CD8-positive, alpha-beta memory T cell (primary cell): Measurements from ENCODE around the gene GPR32. TPM values are rescaled to one million over a fixed set of nuclear protein-coding genes. Genes with fewer than 3 reads are reported as not detected.

Source experiments
- CTCF ChIA-PET: fragments of 350-600 bp; sonication (Branson Sonifier 250); formaldehyde crosslinking; loops from one replicate; lab custom pipeline; 2021; ENCODE audit warnings: antibody characterized with exemption; lab: Charles Lee
- POLR2A ChIA-PET: fragments of 350-600 bp; sonication (Branson Sonifier 250); formaldehyde crosslinking; loops from one replicate; lab custom pipeline; 2021; ENCODE audit warnings: antibody characterized with exemption; lab: Charles Lee
- DNase-seq, 5 donors: peaks; one replicate each; pipeline versions ENCODE4 v3.0.0 to v3.0.0-alpha.2; 2020 to 2022; ENCODE audit warnings: mixed read lengths in 1 of 5
- H3K27ac ChIP-seq: one replicate; pipeline ENCODE4 v1.7.0; 2013; ENCODE audit warnings: low read depth, mild to moderate bottlenecking, low read length, moderate library complexity
- H3K27me3 ChIP-seq: 2 replicates; pipeline ENCODE4 v1.7.0; 2013; ENCODE audit warnings: low read length, mild to moderate bottlenecking; ENCODE audit not compliant: insufficient read depth, poor library complexity, severe bottlenecking
- H3K36me3 ChIP-seq: 2 replicates; pipeline ENCODE4 v1.7.0; 2013; ENCODE audit warnings: mild to moderate bottlenecking, low read length, moderate library complexity; ENCODE audit not compliant: insufficient read depth
- H3K4me1 ChIP-seq: 2 replicates; pipeline ENCODE4 v1.7.0; 2013; ENCODE audit warnings: mild to moderate bottlenecking, low read length, moderate library complexity; ENCODE audit not compliant: insufficient read depth
- H3K4me3 ChIP-seq: 2 replicates; pipeline ENCODE4 v1.7.0; 2013; ENCODE audit warnings: mild to moderate bottlenecking, low read length
- H3K9me3 ChIP-seq: 2 replicates; pipeline ENCODE4 v1.7.0; 2013; ENCODE audit warnings: mild to moderate bottlenecking, low read length
- H3K27ac Mint-ChIP-seq, 8 donors: one replicate each; pipeline ENCODE4 v1.8.0; 2020 to 2021; ENCODE audit warnings: mixed read lengths in 8 of 8, mild to moderate bottlenecking in 6 of 8, inconsistent platforms in 3 of 8, moderate library complexity in 3 of 8
- H3K27me3 Mint-ChIP-seq, 2 donors: one replicate each; pipeline ENCODE4 v1.8.0; 2020 to 2021; ENCODE audit warnings: mixed read lengths in 2 of 2, mild to moderate bottlenecking in 1 of 2, moderate library complexity in 1 of 2
- H3K36me3 Mint-ChIP-seq, 3 donors: one replicate each; pipeline ENCODE4 v1.8.0; 2020 to 2021; ENCODE audit warnings: mixed read lengths in 3 of 3, inconsistent platforms in 1 of 3, mild to moderate bottlenecking in 1 of 3
- H3K4me1 Mint-ChIP-seq, 3 donors: one replicate each; pipeline ENCODE4 v1.8.0; 2020 to 2021; ENCODE audit warnings: mixed read lengths in 3 of 3, inconsistent platforms in 1 of 3, mild to moderate bottlenecking in 1 of 3
- H3K4me3 Mint-ChIP-seq, 7 donors: one replicate each; pipeline ENCODE4 v1.8.0; 2020 to 2021; ENCODE audit warnings: mixed read lengths in 7 of 7, mild to moderate bottlenecking in 6 of 7, moderate library complexity in 4 of 7, inconsistent platforms in 2 of 7
- H3K9me3 Mint-ChIP-seq, 5 donors: one replicate each; pipeline ENCODE4 v1.8.0; 2020 to 2022; ENCODE audit warnings: mixed read lengths in 5 of 5, mild to moderate bottlenecking in 3 of 5, moderate library complexity in 2 of 5, inconsistent platforms in 1 of 5
- polyA plus RNA-seq: library from polyadenylated mRNA; unstranded; fragments of 300-500 nt; fragmentation: Illumina TruSeq; gene quantifications from one replicate; pipeline ENCODE4 v1.2.3, GENCODE V29; 2021
- total RNA-seq, 2 experiments: library from RNA; stranded (reverse); gene quantifications; one replicate each; pipeline ENCODE4 v1.2.3, GENCODE V29; 2021

The GPR32 gene
- total and polyA plus RNA-seq, 3 experiments from 2014 or later = not detected

- peak overlapping the region in 2 of 8 donors; percentile 36 to 58 for H3K27ac Mint-ChIP-seq
- peaks cover 0 to 13% (median 4%) of the 10 kb centered on the region in 3 donors for H3K4me1 Mint-ChIP-seq
- ChIA-PET POLR2A (no interaction called here), CTCF (interaction anchor here (0.6 kb wide), 1 partner anchor 124 kb away, joined by 3 read pairs; no protein-coding TSS in a partner anchor)
- Histone ChIP-seq H3K4me3 (no peak overlapping the region), H3K4me1 (no peaks in the 10 kb centered on the region), H3K36me3 (no peaks in the 10 kb centered on the region), H3K27me3 (no peaks in the 10 kb centered on the region), H3K9me3 (no peaks in the 10 kb centered on the region), H3K27ac (no peak overlapping the region)
- H3K9me3 Mint-ChIP-seq = no peaks in the 10 kb centered on the region
- no peak for DNase-seq
- H3K36me3 Mint-ChIP-seq = peaks cover 0 to 30% (median 1%) of the 10 kb centered on the region in 3 donors
- no peak overlapping the region for H3K4me3 Mint-ChIP-seq
- H3K27me3 Mint-ChIP-seq = peaks cover 0 to 1% of the 10 kb centered on the region in 2 donors
Observed at GRCh38 chr19:50794876-50795663, 24.8 kb downstream of the GPR32 start.

- ChIA-PET CTCF (interaction anchor here (0.6 kb wide), 1 partner anchor 125 kb away, joined by 3 read pairs; no protein-coding TSS in a partner anchor), POLR2A (no interaction called here)
- no peaks in the 10 kb centered on the region for H3K4me1 ChIP-seq
- H3K4me3 ChIP-seq = no peak overlapping the region
- no peaks in the 10 kb centered on the region for H3K9me3 ChIP-seq
- no peaks in the 10 kb centered on the region for H3K27me3 ChIP-seq
- no peak for DNase-seq
- Mint-ChIP-seq H3K27ac (peak overlapping the region in 1 of 8 donors; percentile 54), H3K4me1 (peaks cover 0 to 14% (median 6%) of the 10 kb centered on the region in 3 donors), H3K36me3 (peaks cover 0 to 34% (median 3%) of the 10 kb centered on the region in 3 donors), H3K27me3 (peaks cover 0 to 1% of the 10 kb centered on the region in 2 donors), H3K4me3 (no peak overlapping the region), H3K9me3 (no peaks in the 10 kb centered on the region)
- H3K27ac ChIP-seq = no peak overlapping the region
- H3K36me3 ChIP-seq = no peaks in the 10 kb centered on the region
Observed at GRCh38 chr19:50795664-50796073, 25.4 kb downstream of the GPR32 start.

- Histone ChIP-seq H3K36me3 (no peaks in the 10 kb centered on the region), H3K9me3 (no peaks in the 10 kb centered on the region), H3K27me3 (no peaks in the 10 kb centered on the region), H3K4me1 (no peaks in the 10 kb centered on the region), H3K4me3 (no peak overlapping the region), H3K27ac (no peak overlapping the region)
- Mint-ChIP-seq H3K4me3 (no peak overlapping the region), H3K9me3 (no peaks in the 10 kb centered on the region), H3K27me3 (peaks cover 0 to 1% of the 10 kb centered on the region in 2 donors), H3K27ac (no peak overlapping the region), H3K36me3 (peaks cover 0 to 39% (median 7%) of the 10 kb centered on the region in 3 donors), H3K4me1 (peaks cover 4 to 19% (median 10%) of the 10 kb centered on the region in 3 donors)
- POLR2A ChIA-PET = no interaction called here
- CTCF ChIA-PET = no interaction called here
- no peak for DNase-seq
Observed at GRCh38 chr19:50796128-50796633, 25.9 kb downstream of the GPR32 start.

- Histone ChIP-seq H3K27me3 (no peaks in the 10 kb centered on the region), H3K4me1 (no peaks in the 10 kb centered on the region), H3K4me3 (no peak overlapping the region), H3K9me3 (no peaks in the 10 kb centered on the region), H3K27ac (no peak overlapping the region), H3K36me3 (no peaks in the 10 kb centered on the region)
- no peak for DNase-seq
- no peaks in the 10 kb centered on the region for H3K9me3 Mint-ChIP-seq
- H3K4me1 Mint-ChIP-seq = peaks cover 6 to 20% (median 10%) of the 10 kb centered on the region in 3 donors
- ChIA-PET POLR2A (no interaction called here), CTCF (no interaction called here)
- no peak overlapping the region for H3K4me3 Mint-ChIP-seq
- peaks cover 0 to 42% (median 8%) of the 10 kb centered on the region in 3 donors for H3K36me3 Mint-ChIP-seq
- peak overlapping the region in 2 of 8 donors; percentile 30 to 33 for H3K27ac Mint-ChIP-seq
- H3K27me3 Mint-ChIP-seq = peaks cover 0 to 1% of the 10 kb centered on the region in 2 donors
Observed at GRCh38 chr19:50796634-50797428, 26.6 kb downstream of the GPR32 start.

- Histone ChIP-seq H3K4me1 (no peaks in the 10 kb centered on the region), H3K27ac (no peak overlapping the region), H3K4me3 (no peak overlapping the region), H3K27me3 (no peaks in the 10 kb centered on the region), H3K36me3 (no peaks in the 10 kb centered on the region), H3K9me3 (no peaks in the 10 kb centered on the region)
- Mint-ChIP-seq H3K9me3 (no peaks in the 10 kb centered on the region), H3K27me3 (peaks cover 0 to 1% of the 10 kb centered on the region in 2 donors), H3K4me3 (no peak overlapping the region), H3K27ac (peak overlapping the region in 2 of 8 donors; percentile 30 to 33), H3K4me1 (peaks cover 11 to 26% (median 11%) of the 10 kb centered on the region in 3 donors), H3K36me3 (peaks cover 0 to 44% (median 8%) of the 10 kb centered on the region in 3 donors)
- ChIA-PET CTCF (no interaction called here), POLR2A (no interaction called here)
- no peak for DNase-seq
Observed at GRCh38 chr19:50797429-50797780, 27.1 kb downstream of the GPR32 start.

GRCh38 chr19:50797781-50798658 lies 27.8 kb downstream of the GPR32 start:
- Mint-ChIP-seq H3K9me3 (no peaks in the 10 kb centered on the region), H3K36me3 (peaks cover 0 to 46% (median 8%) of the 10 kb centered on the region in 3 donors), H3K27ac (peak overlapping the region in 1 of 8 donors; percentile 46), H3K4me3 (no peak overlapping the region), H3K4me1 (peaks cover 15 to 32% (median 16%) of the 10 kb centered on the region in 3 donors), H3K27me3 (peaks cover 0 to 1% of the 10 kb centered on the region in 2 donors)
- Histone ChIP-seq H3K36me3 (no peaks in the 10 kb centered on the region), H3K4me1 (peaks cover 4% of the 10 kb centered on the region), H3K27ac (no peak overlapping the region), H3K27me3 (no peaks in the 10 kb centered on the region), H3K4me3 (no peak overlapping the region), H3K9me3 (no peaks in the 10 kb centered on the region)
- CTCF ChIA-PET = no interaction called here
- DNase-seq = no peak
- POLR2A ChIA-PET = no interaction called here

- no peaks in the 10 kb centered on the region for H3K9me3 ChIP-seq
- DNase-seq = no peak
- H3K4me3 ChIP-seq = no peak overlapping the region
- H3K27me3 ChIP-seq = no peaks in the 10 kb centered on the region
- H3K4me3 Mint-ChIP-seq = no peak overlapping the region
- H3K36me3 ChIP-seq = no peaks in the 10 kb centered on the region
- CTCF ChIA-PET = no interaction called here
- peaks cover 0 to 50% (median 8%) of the 10 kb centered on the region in 3 donors for H3K36me3 Mint-ChIP-seq
- peaks cover 13% of the 10 kb centered on the region for H3K4me1 ChIP-seq
- POLR2A ChIA-PET = no interaction called here
- H3K4me1 Mint-ChIP-seq = peaks cover 23 to 38% (median 24%) of the 10 kb centered on the region in 3 donors
- H3K9me3 Mint-ChIP-seq = no peaks in the 10 kb centered on the region
- H3K27ac Mint-ChIP-seq = no peak overlapping the region
- no peaks in the 10 kb centered on the region for H3K27me3 Mint-ChIP-seq
- H3K27ac ChIP-seq = no peak overlapping the region
Observed at GRCh38 chr19:50798659-50799546, 28.6 kb downstream of the GPR32 start.
